Measurements from ENCODE around the gene ZNF350. TPM values are rescaled to one million over a fixed set of nuclear protein-coding genes. Genes with fewer than 3 reads are reported as not detected.
A peak's percentile ranks its signal among the peaks of the same experiment; 100 is the strongest.
"Not testable (repeated sequence)": the region's sequence is repeated elsewhere in the genome, so short reads cannot be mapped to it uniquely, and the experiment has no call there.

Gene ZNF350
- total RNA-seq, 1 donor from 2014 or later, result 8.6 TPM

- H3K4me2 ChIP-seq (ENCODE audit: low read length), result no peak overlapping the region
- no peak overlapping the region for H3K27ac ChIP-seq (ENCODE audit: low read depth, low read length)
- H3K36me3 ChIP-seq (ENCODE audit: insufficient read depth, low read length), result peaks cover 6% of the 10 kb centered on the region
- no peaks in the 10 kb centered on the region for H3K27me3 ChIP-seq (ENCODE audit: insufficient read depth, low read length)
- Mint-ChIP-seq H3K4me1 (ENCODE audit: low read depth, unreplicated experiment) (no peaks in the 10 kb centered on the region), H3K27me3 (ENCODE audit: low read depth, unreplicated experiment) (no peaks in the 10 kb centered on the region), H3K27ac (ENCODE audit: unreplicated experiment) (no peak overlapping the region), H3K9me3 (ENCODE audit: unreplicated experiment) (peaks cover 22% of the 10 kb centered on the region), H3K4me3 (ENCODE audit: unreplicated experiment) (no peak overlapping the region), H3K36me3 (ENCODE audit: low read depth, unreplicated experiment) (peaks cover 38% of the 10 kb centered on the region)
- no peak for DNase-seq (ENCODE audit: low read depth)
- no peak for FAIRE-seq
- TF ChIP-seq EZH2 (IDR thresholded peaks at IDR 0.05; ENCODE audit: insufficient read depth, low read length), result no peak
- no peak for TF ChIP-seq CTCF (IDR thresholded peaks at IDR 0.05; ENCODE audit: insufficient read depth, low read depth, low read length)
- H3K4me1 ChIP-seq (ENCODE audit: insufficient read depth, low read length), result no peaks in the 10 kb centered on the region
- H2AFZ ChIP-seq (ENCODE audit: low read depth, low read length), result no peak overlapping the region
- H3K79me2 ChIP-seq (ENCODE audit: insufficient read depth, low read length), result no peaks in the 10 kb centered on the region
- no peak overlapping the region for H3K4me3 ChIP-seq (ENCODE audit: insufficient read depth, low read depth, low read length)
- H4K20me1 ChIP-seq (ENCODE audit: insufficient read depth, low read length), result no peaks in the 10 kb centered on the region
- H3K9me3 ChIP-seq (ENCODE audit: insufficient read depth, low read depth, low read length), result peaks cover 13% of the 10 kb centered on the region
- H3K9ac ChIP-seq (ENCODE audit: low read length), result no peak overlapping the region
Measured at GRCh38 chr19:51959791-51960190, 26.8 kb downstream of the ZNF350 start.

- not testable (repeated sequence) for DNase-seq (ENCODE audit: low read depth); H2AFZ ChIP-seq (ENCODE audit: low read depth, low read length); H3K9ac ChIP-seq (ENCODE audit: low read length); H3K4me1 ChIP-seq (ENCODE audit: insufficient read depth, low read length); H3K27me3 Mint-ChIP-seq (ENCODE audit: low read depth, unreplicated experiment); H3K27ac ChIP-seq (ENCODE audit: low read depth, low read length); H3K79me2 ChIP-seq (ENCODE audit: insufficient read depth, low read length); H3K27me3 ChIP-seq (ENCODE audit: insufficient read depth, low read length); H3K4me2 ChIP-seq (ENCODE audit: low read length); H3K4me1 Mint-ChIP-seq (ENCODE audit: low read depth, unreplicated experiment); H3K4me3 ChIP-seq (ENCODE audit: insufficient read depth, low read depth, low read length); H4K20me1 ChIP-seq (ENCODE audit: insufficient read depth, low read length); H3K9me3 ChIP-seq (ENCODE audit: insufficient read depth, low read depth, low read length); FAIRE-seq; H3K4me3 Mint-ChIP-seq (ENCODE audit: unreplicated experiment); H3K36me3 ChIP-seq (ENCODE audit: insufficient read depth, low read length); H3K27ac Mint-ChIP-seq (ENCODE audit: unreplicated experiment)
- Mint-ChIP-seq H3K36me3 (ENCODE audit: low read depth, unreplicated experiment) (peaks cover 25% of the 10 kb centered on the region), H3K9me3 (ENCODE audit: unreplicated experiment) (peaks cover 14% of the 10 kb centered on the region)
Measured at GRCh38 chr19:51957846-51958245, 28.8 kb downstream of the ZNF350 start.

- no peaks in the 10 kb centered on the region for H3K27me3 ChIP-seq (ENCODE audit: insufficient read depth, low read length)
- peak overlapping the region; percentile 34 for H3K4me3 ChIP-seq (ENCODE audit: insufficient read depth, low read depth, low read length)
- no peaks in the 10 kb centered on the region for H3K27me3 Mint-ChIP-seq (ENCODE audit: low read depth, unreplicated experiment)
- peaks cover 10% of the 10 kb centered on the region for H3K36me3 ChIP-seq (ENCODE audit: insufficient read depth, low read length)
- peak overlapping the region; percentile 69 for H2AFZ ChIP-seq (ENCODE audit: low read depth, low read length)
- peak overlapping the region; percentile 50 for H3K4me2 ChIP-seq (ENCODE audit: low read length)
- DNase-seq (ENCODE audit: low read depth), result peak; percentile 16
- H3K9ac ChIP-seq (ENCODE audit: low read length), result no peak overlapping the region
- H4K20me1 ChIP-seq (ENCODE audit: insufficient read depth, low read length), result no peaks in the 10 kb centered on the region
- TF ChIP-seq CTCF (IDR thresholded peaks at IDR 0.05; ENCODE audit: insufficient read depth, low read depth, low read length), result no peak
- no peak for TF ChIP-seq EZH2 (IDR thresholded peaks at IDR 0.05; ENCODE audit: insufficient read depth, low read length)
- H3K4me3 Mint-ChIP-seq (ENCODE audit: unreplicated experiment), result no peak overlapping the region
- no peaks in the 10 kb centered on the region for H3K4me1 Mint-ChIP-seq (ENCODE audit: low read depth, unreplicated experiment)
- no peaks in the 10 kb centered on the region for H3K79me2 ChIP-seq (ENCODE audit: insufficient read depth, low read length)
- FAIRE-seq, result no peak
- no peak overlapping the region for H3K27ac ChIP-seq (ENCODE audit: low read depth, low read length)
- no peak overlapping the region for H3K27ac Mint-ChIP-seq (ENCODE audit: unreplicated experiment)
- no peaks in the 10 kb centered on the region for H3K4me1 ChIP-seq (ENCODE audit: insufficient read depth, low read length)
- H3K9me3 ChIP-seq (ENCODE audit: insufficient read depth, low read depth, low read length), result peaks cover 49% of the 10 kb centered on the region
- H3K9me3 Mint-ChIP-seq (ENCODE audit: unreplicated experiment), result peaks cover 60% of the 10 kb centered on the region
- peaks cover 45% of the 10 kb centered on the region for H3K36me3 Mint-ChIP-seq (ENCODE audit: low read depth, unreplicated experiment)
Measured at GRCh38 chr19:51948975-51949374, 37.7 kb downstream of the ZNF350 start.

Measured in astrocyte (in vitro differentiated cells and primary cell).